GM12874 (cell line): ENCODE data around the gene NKAIN2.

ENCODE experiments used
- TF ChIP-seq, protein P1 (sequence below): IDR thresholded peaks from 2 replicates; pipeline ENCODE4 v1.5.1; 2011; ENCODE audit warnings: low read depth, mild to moderate bottlenecking, control low read depth, low read length, moderate library complexity; ENCODE audit not compliant: insufficient read depth

Gene NKAIN2

DNA sequence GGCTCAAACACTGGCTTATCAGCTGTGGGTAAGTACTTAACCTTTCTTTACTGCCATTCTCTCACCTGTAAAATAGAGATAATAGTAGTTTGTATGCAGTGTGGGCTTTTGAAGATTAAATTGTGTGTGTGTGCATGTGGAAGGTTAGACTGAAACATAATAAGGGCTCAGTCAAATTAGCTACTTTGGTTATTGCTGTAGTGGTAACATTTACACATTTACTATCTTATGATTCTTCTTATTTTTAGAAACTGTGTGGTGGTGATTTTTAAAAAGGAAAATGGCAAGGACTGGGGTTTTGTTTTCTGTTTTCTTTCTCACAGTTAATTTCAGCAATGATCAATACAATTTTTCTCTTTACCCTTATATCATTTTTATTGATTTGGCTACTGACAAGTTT, 206.9 kb downstream of the NKAIN2 start:
- TF ChIP-seq, protein P1, sequence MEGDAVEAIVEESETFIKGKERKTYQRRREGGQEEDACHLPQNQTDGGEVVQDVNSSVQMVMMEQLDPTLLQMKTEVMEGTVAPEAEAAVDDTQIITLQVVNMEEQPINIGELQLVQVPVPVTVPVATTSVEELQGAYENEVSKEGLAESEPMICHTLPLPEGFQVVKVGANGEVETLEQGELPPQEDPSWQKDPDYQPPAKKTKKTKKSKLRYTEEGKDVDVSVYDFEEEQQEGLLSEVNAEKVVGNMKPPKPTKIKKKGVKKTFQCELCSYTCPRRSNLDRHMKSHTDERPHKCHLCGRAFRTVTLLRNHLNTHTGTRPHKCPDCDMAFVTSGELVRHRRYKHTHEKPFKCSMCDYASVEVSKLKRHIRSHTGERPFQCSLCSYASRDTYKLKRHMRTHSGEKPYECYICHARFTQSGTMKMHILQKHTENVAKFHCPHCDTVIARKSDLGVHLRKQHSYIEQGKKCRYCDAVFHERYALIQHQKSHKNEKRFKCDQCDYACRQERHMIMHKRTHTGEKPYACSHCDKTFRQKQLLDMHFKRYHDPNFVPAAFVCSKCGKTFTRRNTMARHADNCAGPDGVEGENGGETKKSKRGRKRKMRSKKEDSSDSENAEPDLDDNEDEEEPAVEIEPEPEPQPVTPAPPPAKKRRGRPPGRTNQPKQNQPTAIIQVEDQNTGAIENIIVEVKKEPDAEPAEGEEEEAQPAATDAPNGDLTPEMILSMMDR: no peak

DNA sequence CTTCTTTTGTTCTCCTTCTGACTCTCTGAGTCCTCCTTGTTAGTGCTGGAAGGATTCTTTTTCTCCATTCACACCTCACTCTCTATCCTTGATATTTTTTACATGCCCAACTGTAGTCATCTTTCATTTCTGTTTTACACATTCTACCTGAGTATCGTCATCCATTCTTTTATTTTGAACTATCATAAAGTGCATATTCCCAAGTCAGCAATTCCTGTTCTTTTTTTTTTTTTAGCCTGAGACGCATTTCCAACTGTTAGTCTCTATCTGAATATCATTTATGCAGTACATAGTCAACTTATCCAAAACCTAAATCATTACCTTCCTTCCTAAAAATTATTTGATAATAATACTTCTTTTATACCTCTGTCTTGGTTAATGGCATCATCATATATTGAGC, 207.5 kb downstream of the NKAIN2 start:
- TF ChIP-seq, protein P1: no peak

- TF ChIP-seq, protein P1: no peak
These were observed 219.0 kb downstream of the NKAIN2 start for GRCh38 chr6:124022641-124023040.

- TF ChIP-seq, protein P1: no peak
These were observed 223.0 kb downstream of the NKAIN2 start for GRCh38 chr6:124026694-124027093.

GRCh38 chr6:124027392-124027791, 223.7 kb downstream of the NKAIN2 start:
- TF ChIP-seq, protein P1: no peak

- TF ChIP-seq, protein P1: no peak
These were observed 224.5 kb downstream of the NKAIN2 start for GRCh38 chr6:124028117-124028516.

- TF ChIP-seq, protein P1: no peak
These were observed 225.9 kb downstream of the NKAIN2 start for GRCh38 chr6:124029567-124029966.

- TF ChIP-seq, protein P1: no peak
These were observed 229.8 kb downstream of the NKAIN2 start for GRCh38 chr6:124033501-124033900.
